Astrocyte of the hippocampus (primary cell): ENCODE measurements around the gene TGM6.
A peak's percentile ranks its signal among the peaks of the same experiment; 100 is the strongest.

Experiments used
- DNase-seq: peaks from one replicate; pipeline ENCODE4 v3.0.0; 2011; ENCODE audit warnings: low read depth, low spot score

The TGM6 gene

GRCh38 chr20:2364044-2364443, 16.7 kb upstream of the TGM6 start:
- DNase-seq = no peak

- no peak for DNase-seq
Observed at GRCh38 chr20:2365091-2365490, 15.6 kb upstream of the TGM6 start.

DNA sequence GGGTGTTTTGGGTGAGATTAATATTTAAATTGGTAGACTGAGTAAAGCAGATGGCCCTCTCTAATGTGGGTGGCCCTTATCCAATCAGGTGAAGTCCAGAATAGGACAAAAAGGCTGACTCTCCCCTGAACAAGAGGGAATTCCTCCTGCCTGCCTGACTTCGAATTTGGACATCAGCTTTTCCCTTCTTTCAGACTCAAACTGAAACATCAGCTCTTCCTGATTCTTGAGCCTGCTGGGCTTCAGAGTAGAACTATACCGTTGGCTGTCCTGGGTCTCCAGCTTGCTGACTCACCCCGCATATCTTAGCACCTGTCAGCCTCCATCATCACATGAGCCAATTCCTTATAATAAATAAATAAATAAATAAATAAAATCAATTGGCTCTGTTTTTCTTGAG, 15.0 kb upstream of the TGM6 start:
- no peak for DNase-seq

DNA sequence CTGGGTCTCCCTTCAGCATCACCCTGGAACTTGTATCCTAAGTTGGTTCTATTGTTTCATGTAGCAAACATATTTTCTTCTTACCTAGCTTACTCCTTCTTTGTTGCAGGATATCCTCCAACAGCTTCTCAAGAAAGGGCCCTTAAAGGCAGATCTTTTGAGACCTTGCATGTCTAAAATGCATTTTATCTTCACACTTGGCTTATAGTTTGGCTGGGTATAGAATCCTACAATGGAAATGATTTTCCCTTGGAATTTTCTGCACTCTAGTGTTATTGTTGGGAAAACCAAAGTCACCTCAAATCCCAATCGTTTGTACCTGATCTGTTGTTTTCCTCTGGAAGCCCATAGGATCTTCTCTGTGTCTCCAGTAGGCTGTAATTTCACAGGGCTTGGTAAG, 12.1 kb upstream of the TGM6 start:
- DNase-seq = no peak

- DNase-seq = no peak
Observed at GRCh38 chr20:2373098-2373497, 7.6 kb upstream of the TGM6 start.

DNA sequence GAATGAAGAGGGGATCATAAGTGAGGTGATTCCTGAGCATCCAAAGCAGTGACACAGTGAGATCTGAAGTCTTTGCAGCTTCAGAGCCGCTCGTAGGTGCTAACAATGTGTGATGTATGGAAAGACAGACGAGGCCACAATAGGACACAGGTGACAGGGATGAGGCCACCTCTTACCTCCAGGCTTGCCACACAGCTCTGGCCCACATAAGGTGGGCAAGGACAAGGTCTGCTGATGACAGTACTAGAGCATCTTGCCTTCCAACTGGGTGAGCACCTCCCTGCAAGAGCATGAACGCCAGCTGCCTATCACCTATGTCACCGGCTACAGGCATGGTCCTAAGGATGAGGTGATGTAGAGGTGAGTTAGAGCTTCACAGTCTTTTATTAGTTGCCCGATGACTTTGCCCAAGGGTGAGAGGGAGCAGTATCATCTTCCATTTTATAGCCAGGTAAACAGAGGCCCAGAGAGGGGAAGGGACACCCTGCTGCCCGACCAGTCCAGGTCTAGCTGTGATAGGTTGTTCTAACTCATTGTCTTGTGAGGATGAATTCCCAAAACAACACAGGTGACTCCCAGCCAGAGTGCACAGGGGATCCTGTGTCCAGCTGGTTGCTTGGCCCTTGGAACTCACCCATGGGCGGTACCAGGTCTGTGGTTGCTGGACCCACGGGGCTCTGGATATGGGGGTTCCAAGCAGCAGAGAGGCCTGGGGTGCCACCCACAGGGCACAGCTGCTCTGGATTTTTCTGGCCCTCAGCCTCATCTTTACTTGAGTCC, 6.2 kb upstream of the TGM6 start:
- DNase-seq = no peak

DNA sequence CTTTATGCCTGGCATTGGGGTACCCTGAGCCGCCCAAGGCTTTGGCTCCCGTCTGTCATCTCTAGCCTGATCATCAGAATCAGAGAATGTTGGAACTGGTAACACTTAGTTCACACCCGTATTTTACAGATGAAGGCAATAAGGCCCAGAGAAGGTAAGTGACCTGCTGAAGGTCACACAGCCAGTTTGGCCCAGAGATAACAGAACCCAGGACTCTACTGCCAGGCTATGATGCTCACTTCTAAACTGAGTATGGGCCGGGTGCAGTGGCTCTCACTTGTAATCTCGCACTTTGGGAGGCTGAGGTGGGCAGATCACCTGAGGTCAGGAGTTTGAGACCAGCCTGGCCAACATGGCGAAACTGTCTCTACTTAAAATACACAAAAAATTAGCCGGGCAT, 1.8 kb upstream of the TGM6 start:
- no peak for DNase-seq

- no peak for DNase-seq
Observed at GRCh38 chr20:2379511-2380229, 1.0 kb upstream of the TGM6 start.

GRCh38 chr20:2381303-2381702, 602 bp downstream of the TGM6 start:
- no peak for DNase-seq

DNA sequence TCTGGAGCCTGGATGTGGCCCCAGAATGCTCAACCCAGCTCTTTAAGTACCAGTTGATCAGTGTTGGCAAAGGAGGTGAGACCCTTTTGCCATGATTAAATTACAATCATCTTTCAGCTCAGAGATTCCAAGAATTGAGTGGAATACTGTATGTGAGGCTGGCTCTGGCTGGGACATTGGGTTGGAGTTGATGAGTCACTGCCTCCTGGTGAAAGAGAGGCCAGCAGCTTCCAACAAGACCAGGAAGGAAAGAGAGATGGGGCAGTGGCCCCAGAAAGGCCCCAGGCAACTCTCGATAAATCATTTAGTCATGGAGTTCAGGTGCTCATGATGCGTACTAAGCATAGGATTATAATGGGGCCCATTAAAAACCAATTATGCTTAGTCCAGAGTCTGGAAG, 2.1 kb downstream of the TGM6 start:
- no peak for DNase-seq

GRCh38 chr20:2385026-2385425, 4.3 kb downstream of the TGM6 start:
- no peak for DNase-seq

- DNase-seq = no peak
Observed at GRCh38 chr20:2385496-2385895, 4.8 kb downstream of the TGM6 start.

DNA sequence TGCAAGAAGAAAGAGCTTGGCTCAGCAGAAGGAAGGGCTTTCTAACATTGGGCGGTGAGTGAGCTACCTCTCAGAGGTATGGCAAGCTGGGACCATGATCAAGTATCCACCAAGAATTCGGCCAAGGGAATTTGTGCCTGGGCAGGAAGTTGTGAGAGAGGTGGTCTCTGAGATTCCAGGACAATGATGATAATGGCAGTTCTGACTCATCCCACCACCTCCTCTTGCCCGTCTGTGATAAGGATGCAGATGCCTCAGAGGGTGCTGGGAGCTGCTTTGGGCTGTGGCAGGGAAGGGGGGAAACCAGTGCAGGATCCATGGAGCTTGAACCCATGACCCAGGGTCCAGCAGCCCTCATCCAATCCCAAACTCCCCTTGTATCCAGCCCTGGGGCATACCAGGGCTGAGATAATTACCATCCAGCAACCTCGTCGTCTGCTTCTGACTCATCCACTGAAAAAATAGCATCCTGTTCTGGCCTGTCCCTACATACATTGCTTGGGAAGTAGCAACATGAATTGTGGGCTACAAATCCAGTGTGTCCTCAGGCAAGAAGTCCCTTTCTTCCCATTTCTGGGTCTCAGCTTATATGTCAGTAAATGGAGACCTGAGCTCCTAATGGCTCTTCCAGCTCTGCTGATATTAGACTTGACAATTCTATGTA, 5.9 kb downstream of the TGM6 start:
- DNase-seq = peak; percentile 4

- peak; percentile 29 for DNase-seq
Observed at GRCh38 chr20:2387180-2387577, 6.5 kb downstream of the TGM6 start.

DNA sequence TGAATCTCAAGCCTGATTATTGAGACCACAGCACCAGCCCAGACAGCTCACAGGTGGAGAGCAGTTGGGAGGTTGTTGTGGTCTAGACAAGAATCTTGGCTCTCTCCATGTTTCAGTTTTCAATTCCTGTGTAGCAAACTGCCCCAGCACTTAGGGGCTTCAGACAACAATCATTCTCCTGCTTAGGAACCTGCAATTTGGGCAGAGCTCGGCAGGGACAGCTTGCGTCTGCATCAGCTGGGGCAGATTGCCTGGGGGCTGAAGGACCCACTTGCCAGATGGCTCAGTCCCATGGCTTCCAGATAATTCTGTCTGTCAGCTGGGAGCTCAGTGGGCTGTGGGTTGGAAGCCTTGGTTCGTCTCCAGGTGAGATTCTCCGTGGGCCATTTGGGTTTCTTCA, 6.9 kb downstream of the TGM6 start:
- DNase-seq = no peak

DNA sequence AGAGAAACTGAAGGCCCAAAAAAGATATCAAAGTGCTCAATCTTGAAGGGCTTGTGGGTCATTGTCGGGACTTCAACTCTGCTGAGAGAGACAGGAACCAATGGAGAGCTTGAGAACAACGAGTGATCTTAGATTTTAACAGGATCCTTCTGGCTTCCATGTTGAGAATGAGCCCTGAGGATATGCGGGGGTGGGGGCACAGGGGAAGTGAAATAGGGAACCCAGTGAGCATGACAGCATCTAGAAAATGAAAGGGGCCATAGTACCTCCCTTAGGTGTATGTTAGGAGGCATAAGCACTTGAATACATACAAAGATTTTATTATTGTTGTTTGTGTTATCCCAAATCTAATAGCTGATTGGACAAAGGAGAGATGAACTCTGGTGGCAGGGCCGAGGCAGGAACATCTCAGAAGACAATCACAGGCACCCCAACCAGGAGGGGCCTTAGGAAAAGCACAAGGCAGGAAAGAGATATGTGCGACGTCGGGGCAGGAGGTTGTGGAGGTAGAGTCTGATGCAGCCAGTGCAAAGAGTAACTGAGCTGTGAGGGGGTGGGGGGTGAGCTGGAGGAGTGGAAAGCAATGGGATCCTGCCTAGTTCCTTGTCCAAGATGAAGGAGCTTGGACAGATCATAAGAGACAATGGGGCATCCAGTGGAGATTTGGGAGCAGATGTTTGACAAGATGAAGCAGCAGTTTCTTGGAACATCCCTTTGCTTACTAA, 10.4 kb downstream of the TGM6 start:
- DNase-seq = no peak

- no peak for DNase-seq
Observed at GRCh38 chr20:2394411-2395055, 13.8 kb downstream of the TGM6 start.

- no peak for DNase-seq
Observed at GRCh38 chr20:2395136-2395535, 14.4 kb downstream of the TGM6 start.

DNA sequence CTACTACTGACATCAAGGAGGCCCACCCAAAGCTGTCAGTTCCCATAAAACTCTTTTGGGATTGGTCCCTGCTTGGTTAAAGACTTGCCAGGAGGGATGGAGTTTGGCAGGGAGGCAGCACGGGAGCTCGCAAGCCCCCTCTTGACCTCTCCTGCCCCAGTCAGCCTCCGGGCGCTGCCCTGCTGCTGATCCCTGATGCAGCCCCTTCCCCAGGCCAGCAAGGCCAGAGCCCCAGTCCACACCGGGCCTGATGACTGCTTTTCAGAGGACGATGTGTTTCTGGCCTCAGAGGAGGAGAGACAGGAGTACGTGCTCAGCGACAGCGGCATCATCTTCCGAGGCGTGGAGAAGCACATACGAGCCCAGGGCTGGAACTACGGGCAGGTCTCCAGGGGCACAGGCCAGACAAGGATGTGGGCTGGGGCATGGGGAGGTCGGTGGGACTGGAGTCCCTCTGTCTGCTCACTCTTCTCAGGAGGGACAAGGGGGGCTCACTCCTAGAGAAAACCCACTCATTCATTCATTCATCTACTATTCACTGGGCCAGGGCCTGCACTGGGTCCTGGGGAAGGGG, 15.6 kb downstream of the TGM6 start:
- DNase-seq = no peak

DNA sequence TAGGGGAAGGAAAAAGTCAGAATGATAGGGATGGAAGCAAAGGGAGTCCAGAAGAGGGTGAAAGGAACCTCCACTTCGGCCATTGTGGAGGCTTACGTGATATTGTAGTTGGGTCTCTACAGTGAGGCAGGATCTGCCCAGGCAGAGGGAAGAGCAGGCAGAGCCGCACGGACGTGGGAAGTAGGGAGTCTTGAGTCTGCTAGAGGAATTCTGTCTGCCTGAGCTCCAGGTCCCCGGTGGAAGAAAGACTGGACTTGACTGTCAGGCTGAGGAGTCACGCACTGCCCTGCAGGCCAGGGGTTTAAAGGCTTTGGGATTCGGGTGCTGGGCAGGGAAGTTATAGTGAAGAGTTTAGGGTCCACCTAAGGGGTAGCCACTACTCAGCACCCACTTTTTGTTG, 16.4 kb downstream of the TGM6 start:
- no peak for DNase-seq

DNA sequence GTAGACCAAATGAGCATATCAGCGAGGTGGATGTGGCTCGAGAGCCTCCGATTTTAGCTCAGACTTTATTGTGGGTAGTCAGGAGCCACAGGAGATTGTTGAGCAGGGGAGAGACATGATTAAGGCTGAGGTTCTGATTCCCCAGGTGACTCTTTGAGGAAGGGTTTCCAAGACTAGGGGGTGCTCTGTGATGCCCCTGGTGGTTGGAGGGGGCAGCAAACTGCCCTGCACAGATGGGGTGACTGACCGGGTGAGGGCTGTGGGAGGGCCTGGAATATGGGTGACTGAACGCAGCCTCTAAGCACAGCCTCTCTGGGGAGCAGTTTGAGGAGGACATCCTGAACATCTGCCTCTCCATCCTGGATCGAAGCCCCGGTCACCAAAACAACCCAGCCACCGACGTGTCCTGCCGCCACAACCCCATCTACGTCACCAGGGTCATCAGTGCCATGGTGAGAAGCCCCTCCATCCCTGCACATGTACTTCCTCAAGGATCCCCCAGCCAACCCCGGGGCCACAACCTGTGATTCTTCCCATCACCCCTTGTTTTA, 17.0 kb downstream of the TGM6 start:
- DNase-seq = no peak
